GM21737 (cell line): ENCODE data around the gene UBE2J2.
"Not testable (repeated sequence)": the region's sequence is repeated elsewhere in the genome, so short reads cannot be mapped to it uniquely, and the experiment has no call there.

ENCODE experiments used
- ATAC-seq: cut with Tn5 transposase; IDR thresholded peaks from one replicate; pipeline ENCODE4 v1.9.1; 2021; ENCODE audit warnings: mild to moderate bottlenecking, moderate library complexity; ENCODE audit not compliant: unreplicated experiment

UBE2J2 gene

DNA sequence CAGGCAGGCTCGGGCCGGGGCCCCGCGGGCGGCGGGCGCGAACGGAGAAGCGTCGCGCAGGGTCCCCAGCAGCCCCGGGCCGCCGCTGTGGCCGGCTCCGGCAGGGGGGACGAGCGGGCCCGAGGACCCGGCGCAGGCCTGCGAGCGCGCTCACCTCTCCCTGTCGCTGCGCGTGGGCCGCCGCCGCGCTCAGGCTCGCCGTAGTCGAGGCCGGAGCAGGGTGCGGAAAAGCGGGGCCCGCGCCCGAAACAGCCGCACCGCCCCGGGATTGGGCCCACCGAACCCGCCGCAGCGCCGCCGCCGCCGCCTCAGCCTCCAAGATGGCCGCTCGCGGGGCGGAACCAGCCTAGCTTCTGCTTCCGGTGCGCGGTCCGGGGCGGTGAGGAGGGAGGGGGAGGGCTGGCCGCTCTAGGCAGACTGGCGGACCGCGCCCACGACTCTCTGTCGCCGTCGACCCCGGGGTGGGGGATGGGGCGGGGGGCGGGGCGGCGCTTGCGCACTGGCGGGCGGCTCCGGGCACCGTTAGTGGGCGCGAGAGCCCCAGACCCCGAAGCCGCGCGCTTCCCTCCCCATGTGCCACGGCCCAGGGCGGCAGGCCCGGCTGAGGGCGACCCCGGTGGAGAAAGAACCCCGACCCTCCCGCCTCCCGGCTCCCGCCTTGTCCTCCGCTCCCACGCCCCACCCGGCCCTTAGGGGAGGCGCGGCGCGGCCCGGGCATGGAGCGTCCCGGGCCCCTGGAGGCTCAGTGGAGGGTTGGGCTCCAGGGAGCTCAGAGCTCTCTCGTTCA lies at the start of gene UBE2J2:
TSS of gene UBE2J2 (minus strand) at position 343 of the 787 bp plus-strand sequence. CDS start 5,862 bp downstream, outside the sequence.
- ATAC-seq: peak; percentile 86

DNA sequence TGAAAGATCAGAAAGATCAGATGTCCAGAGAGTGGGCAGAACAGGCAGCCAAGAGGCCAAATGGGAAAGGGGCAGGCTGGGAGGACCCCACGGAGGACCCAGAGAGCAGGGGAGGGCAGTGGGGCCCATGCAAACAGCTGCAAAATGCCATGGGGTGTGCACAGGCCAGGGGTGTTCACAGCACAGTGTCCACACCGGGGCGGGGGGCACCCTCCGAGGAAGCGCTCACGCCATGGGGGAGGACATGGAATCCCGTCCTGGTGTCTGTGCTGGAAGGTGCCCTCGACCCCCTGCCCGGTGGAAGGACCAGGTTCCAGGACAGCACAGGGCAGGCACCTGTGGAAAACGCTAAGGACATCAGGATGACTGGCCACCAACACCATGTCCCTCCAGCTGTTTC lies 49.3 kb upstream of the UBE2J2 start:
- no peak for ATAC-seq

GRCh38 chr1:1322418-1322817 lies 48.8 kb upstream of the UBE2J2 start:
- ATAC-seq: no peak

DNA sequence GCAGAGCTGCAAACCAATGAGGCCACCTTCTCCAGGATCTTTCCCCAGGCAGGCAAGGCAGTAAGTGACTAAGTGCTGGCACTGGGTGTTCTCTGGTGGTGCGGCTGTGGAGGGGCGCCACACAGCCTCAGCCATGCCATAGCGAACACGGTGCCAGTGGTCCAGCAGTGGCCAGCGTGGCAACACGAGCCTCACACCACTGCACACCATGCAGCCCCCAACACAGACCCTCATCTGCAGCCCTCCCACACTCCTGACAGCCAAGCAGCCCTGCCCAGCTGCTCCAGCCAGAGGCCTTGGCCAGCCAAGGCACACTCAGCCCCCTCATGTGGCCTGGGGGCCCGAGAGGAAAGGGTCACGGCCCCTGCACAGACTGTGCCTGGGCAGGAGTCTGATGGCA lies 47.8 kb upstream of the UBE2J2 start:
- no peak for ATAC-seq

- no peak for ATAC-seq
Observed at GRCh38 chr1:1320666-1321448, 47.2 kb upstream of the UBE2J2 start.

GRCh38 chr1:1319646-1319941 lies 45.9 kb upstream of the UBE2J2 start:
- ATAC-seq: no peak

GRCh38 chr1:1318777-1319645 lies 45.4 kb upstream of the UBE2J2 start:
- no peak for ATAC-seq

DNA sequence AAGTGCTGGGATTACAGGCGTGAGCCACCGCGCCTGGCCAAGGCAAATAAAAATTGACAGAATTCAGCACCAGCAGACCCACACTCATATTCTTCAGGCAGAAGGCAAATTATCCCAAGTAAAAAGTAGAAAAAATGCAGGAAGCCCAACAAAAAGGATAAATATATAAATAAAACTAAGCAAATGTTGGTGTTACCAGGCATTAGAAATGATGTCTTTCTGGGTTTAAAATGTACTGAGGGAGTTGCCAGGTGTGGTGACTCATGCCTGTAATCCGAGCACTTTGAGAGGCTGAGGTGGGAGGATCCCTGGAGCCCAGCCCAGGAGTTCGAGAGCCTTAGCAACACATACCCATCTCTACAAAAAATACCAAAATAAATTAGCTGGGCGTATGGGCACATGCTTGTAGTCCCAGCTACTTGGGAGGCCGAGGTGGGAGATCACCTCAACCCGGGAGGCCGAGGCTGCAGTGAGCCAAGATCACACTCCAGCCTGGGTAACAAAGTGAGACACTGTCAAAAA lies 44.5 kb upstream of the UBE2J2 start:
- ATAC-seq: no peak

DNA sequence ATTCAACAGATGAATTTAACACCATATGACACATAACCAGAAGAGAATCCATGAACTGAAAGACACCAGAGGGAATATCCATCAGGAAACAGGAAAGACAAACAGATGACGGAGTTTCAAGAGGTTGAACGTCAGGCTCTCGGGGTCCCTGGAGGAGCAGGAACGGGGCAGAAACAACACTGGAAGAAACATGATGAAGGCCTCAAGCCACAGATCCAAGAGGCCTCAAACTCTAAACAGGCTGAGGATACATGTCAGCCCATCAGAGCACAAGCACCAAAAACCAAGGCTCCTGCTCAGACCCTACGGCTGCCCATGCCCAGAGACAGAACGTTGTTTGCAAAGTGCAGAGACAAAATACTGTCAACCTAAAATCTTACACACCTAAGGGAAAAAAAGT lies 43.8 kb upstream of the UBE2J2 start:
- ATAC-seq: no peak

DNA sequence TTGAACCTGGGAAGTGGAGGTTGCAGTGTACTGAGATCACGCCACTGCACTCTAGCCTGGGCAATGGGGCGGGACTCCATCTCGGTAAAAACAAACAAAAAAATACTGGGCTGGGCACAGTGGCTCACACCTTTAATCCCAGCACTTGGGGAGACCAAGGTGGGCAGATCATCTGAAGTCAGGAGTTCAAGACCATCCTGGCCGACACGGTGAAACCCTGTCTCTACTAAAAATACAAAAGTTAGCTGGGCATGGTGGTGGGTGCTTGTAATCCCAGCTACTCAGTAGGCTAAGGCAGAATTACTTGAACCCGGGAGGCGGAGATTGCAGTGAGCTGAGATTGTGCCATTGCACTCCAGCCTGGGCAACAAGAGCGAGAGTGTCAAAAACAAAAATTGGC lies 42.5 kb upstream of the UBE2J2 start:
- ATAC-seq: not testable (repeated sequence)

- ATAC-seq: no peak
Observed at GRCh38 chr1:1315435-1315954, 41.8 kb upstream of the UBE2J2 start.

DNA sequence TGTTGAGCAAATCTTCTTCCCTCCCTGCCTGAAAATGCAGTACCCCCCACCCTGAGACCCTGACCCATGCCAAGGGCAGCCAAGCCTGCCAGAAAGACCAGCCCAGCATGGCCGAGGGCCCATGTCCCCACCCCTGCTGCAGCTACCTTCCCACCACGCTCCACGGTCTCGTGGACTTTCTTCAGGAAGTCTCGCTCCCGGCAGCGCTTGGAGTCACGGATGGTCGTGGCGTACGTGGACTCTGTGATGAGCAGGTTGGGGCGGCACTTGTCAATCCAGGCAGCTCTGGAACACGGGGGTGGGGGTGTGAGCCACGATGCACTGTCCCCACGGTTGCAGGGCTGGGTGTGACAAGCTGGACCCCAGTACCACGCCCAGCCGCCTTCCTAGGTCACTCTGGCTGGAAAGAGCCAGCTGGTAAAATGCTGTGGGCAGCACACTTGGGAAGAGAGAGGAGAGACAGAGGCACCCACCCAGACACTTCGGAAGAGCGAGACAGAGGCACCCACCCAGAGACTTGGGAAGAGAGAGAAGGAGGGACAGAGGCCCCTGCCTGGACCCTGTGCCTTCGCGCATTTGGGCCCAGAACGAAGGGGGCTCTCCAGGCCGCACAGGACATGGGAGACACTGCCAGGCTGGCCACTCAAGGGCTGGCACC lies 41.2 kb upstream of the UBE2J2 start:
- no peak for ATAC-seq

- no peak for ATAC-seq
Observed at GRCh38 chr1:1314237-1314586, 40.6 kb upstream of the UBE2J2 start.

GRCh38 chr1:1313500-1314236 lies 40.0 kb upstream of the UBE2J2 start:
- ATAC-seq: no peak

- no peak for ATAC-seq
Observed at GRCh38 chr1:1312450-1313314, 39.0 kb upstream of the UBE2J2 start.

GRCh38 chr1:1311107-1312104 lies 37.8 kb upstream of the UBE2J2 start:
- ATAC-seq: no peak

DNA sequence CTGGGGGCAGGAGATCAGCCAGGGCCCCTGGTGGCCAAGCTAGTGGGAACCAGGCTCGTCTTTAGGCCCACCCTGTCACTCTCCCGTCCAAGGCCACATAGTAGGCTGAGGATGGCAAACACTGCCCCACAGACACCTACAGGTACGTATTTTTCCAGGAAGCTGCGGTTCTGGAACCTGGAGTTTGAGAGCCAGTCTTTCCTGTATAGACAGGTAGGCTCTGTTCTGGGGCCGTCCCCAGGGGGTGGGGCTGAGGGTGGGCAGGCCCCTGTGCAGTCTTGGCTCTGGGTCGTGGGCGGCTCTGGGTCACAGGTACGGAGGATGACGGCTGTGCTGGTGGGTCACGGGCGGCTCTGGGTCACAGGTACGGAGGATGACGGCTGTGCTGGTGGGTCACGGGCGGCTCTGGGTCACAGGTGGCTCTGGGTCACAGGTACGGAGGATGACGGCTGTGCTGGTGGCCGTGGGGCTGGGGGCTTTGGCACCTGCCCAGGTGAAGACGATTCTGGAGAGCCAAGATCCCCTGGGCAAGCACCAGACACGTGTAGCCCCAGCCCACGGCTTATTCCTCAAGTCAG lies 36.9 kb upstream of the UBE2J2 start:
- no peak for ATAC-seq

GRCh38 chr1:1310109-1310385 lies 36.4 kb upstream of the UBE2J2 start:
- no peak for ATAC-seq
